Raji (cell line): Measurements from ENCODE around the gene ARHGAP22.

Experiments used
- POLR2A ChIP-seq: IDR thresholded peaks from 2 replicates; pipeline ENCODE4 v1.6.1; 2011; ENCODE audit warnings: low read depth, low read length, control low read depth; ENCODE audit not compliant: insufficient read depth

Gene ARHGAP22

DNA sequence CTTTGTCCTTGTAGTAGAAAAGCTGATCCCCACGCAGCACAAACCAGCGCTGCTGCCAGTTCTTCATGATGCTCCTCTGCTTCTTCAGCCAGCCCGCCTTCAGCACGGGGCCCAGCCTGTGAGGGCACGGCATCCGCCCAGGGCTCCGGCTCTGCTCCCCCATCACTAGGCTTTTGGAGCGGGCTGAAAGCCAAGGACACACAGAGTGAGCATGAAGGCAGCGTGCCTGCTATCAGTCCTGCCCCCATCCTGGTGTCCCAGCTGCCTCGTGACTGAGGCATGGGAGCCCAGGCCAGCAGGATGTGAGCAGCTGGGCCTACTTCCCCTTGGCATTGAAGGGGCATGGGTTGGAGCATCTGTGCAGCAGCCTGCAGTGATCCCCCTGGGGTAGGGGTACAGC is 21.9 kb downstream of the ARHGAP22 start:
- TF ChIP-seq POLR2A, result no peak

GRCh38 chr10:48580236-48580635 is 24.6 kb downstream of the ARHGAP22 start:
- TF ChIP-seq POLR2A, result no peak

DNA sequence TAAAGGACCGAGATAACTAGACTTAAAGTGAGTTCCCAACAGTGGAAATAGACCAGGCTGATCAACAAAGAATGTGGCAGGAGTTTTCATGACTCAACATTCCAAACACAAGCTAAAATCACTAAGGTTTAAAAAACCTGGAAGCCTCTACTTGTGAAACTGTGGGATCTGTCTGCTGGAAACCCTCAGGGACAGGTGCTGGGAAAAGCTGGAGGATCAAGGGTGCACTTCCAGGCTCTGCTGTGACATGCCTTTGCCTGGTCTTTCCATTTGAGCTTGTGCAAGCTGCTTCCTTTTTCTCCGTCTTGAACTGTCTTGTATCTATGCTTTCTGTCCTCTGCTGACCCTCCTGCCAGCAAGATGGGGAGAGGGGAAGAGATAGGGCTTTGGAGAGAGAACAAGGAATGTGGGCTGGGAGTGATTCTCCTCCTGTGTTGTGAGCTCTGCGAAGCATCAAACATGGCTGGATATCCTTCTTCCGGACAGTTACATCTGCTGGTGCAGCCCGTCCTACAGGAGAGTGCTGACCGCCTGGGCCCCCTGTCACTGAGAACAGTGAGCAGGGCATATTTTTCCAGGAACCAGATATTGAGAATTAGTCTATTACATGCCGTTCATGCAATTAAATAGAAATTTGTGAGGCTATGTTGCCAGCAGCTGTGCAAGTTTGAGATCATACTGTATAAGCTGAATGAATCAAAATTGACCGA is 25.5 kb downstream of the ARHGAP22 start:
- no peak for TF ChIP-seq POLR2A

DNA sequence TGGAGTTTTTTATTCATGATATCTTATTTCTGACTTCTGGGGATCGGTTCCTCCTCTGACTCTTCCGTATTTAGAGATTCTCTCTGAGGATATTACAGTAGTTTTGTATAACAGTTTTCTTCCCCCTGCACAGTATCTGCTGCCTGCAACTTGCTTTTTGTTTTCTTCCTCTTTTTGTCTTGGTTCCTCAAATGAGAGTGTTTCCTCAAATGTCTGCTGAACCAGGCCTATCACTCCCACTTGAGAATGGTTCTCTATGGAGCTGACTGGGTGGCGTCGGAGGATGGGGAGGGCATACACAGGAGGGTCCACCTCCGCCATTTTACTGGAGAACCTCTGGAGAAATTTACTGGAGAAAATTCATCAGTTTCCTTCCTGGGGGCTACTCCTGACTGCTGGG is 27.7 kb downstream of the ARHGAP22 start:
- TF ChIP-seq POLR2A, result no peak

DNA sequence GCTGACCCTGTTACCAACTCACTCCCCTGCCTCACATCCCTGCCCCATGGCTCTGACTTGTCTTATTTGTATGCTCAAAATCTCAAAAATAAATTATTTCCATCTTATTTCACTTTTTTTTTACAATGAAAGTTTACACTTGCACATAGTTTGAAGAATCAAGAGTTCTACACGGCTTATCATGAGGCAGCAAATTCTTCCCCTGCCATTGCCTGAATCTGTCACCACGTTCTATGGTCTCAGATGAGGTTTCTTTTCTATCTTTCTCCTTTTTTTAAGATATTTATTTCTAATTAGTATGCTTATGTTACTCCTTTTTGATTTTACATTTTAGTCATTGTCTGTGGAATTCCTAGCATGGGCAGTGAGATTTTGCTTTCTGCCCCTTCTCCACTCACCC is 28.4 kb downstream of the ARHGAP22 start:
- no peak for TF ChIP-seq POLR2A

DNA sequence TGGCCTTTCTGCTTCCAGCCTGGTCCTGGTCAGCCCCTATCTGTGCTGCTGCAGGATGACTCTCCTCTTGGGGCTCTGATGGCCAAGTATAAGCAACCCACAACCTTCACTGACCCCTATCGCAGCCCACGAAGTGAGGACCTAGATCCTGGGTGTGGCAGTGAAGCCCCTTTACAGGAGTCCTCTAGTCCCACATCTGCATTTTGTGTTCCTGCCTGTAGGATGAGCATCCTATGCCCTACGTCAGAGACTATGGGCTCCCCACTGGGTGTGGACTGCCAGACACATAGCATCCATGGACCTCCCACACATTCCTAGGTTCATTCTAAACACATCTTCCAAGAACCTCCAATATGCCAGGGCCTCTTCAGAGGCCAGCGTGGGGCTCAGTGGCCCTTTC is 29.0 kb downstream of the ARHGAP22 start:
- TF ChIP-seq POLR2A, result no peak

- TF ChIP-seq POLR2A, result 0 out of 2 replicates have a peak, but pooled peaks have one; percentile 3
Measured at GRCh38 chr10:48574817-48575380, 30.0 kb downstream of the ARHGAP22 start.

GRCh38 chr10:48574322-48574796 is 30.5 kb downstream of the ARHGAP22 start:
- TF ChIP-seq POLR2A, result 0 out of 2 replicates have a peak, but pooled peaks have one; percentile 3

GRCh38 chr10:48573045-48573444 is 31.8 kb downstream of the ARHGAP22 start:
- no peak for TF ChIP-seq POLR2A

DNA sequence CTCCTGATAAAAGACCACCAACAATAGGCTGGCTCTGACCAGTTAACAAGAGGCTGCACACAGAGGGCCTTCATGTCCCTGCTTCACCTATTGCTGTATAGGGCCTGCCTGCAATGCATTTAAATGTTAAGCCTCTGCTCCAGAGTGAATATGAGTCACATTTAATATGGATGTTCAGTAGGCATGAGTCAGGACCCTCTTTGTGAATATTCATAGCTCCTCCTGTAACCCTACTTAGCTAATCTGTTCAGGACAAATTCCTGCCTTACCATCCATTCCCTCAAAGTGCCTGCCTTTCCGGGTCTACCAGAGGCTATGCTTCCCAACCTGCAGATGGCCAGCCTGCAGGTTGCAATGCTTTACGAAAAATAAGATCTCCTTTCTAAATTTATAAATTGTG is 32.5 kb downstream of the ARHGAP22 start:
- TF ChIP-seq POLR2A, result no peak

DNA sequence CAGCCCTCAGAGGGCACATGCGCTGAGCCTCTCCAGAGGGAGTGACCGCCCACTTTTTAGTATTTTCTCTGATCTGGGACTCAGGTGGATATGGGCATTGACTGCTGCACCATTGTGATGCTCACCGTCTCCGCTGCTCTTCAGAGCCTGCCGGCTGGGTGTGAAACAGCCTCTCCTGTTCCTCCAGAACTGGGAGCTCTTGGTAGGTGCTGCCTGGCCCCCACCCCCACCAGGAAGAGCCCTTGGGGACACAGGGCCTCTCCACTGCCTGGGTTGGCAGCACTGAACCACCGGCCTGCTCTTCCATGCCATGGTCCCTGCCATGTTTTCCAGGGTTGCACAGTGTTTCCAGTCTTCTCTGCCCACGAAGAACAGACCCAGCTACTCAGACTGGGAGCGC is 36.3 kb downstream of the ARHGAP22 start:
- TF ChIP-seq POLR2A, result no peak

DNA sequence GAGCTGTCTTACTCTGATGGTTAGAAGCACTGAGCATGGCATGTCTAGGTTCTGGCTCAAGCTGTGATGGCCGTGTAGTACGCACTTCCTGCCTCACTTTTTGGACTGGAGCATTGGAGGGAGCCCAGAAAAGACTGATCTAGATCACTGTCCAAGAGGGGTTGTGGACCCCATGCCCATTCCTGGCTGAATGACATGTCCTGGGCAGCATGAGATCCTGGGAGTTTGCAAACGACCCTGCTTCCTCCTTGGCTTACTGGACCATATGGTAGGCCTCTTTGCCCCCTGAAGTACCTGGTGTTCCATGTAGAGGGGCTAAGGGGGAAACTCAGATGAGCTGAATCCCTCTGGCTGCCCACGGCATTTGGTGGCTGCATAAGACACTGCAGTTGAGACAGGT is 36.7 kb downstream of the ARHGAP22 start:
- TF ChIP-seq POLR2A, result no peak

DNA sequence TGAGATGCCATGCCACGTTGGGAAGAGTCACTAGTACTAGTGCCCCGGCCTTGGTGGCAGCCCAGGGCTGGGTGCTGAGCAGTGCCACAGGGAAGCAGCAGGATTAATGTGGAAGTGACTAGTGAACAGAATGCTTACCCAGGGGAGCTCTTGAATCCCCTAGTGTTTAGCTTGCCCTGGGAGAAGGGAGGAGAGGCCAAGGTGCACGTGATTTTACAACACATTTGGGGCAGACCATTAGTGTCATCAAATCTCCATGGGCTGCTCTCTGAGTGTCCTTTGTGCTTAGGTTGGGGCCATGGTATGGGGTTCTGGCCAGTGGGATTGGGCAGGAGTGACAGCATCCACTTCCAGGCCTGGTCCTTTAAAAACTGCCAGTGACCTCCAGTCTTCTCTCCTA is 37.5 kb downstream of the ARHGAP22 start:
- no peak for TF ChIP-seq POLR2A

DNA sequence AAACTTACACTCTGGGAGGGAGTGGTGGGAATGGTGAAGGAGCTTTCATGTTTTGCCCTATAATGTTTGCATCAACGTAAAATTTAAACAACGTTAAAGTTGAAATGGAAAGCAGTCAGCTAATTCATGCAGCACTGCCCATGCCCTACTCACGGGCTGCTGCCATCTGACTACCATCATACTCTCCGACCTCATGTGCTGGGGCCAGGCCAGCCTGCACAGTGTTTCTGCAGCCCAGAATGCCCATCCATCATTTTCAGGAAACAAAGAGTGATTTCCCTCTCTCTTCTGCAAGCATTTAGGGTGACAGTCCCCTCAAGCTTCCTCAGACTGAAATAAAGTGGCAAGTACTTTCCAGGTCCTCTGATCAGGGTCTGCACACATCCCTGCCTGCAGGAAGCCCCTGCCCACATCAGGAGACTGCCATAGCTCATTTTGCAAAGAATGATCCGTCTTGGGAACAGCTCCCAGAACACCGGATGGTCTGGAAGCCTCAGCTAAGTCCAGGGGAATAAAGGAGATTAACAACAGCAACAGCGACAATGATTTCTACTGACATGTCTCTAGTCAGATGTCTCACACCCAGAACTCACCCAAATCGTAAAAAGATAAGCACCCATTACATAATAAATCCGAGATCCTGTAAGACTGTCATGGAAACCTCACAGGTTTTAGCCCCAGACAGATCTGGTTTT is 40.3 kb downstream of the ARHGAP22 start:
- TF ChIP-seq POLR2A, result no peak

DNA sequence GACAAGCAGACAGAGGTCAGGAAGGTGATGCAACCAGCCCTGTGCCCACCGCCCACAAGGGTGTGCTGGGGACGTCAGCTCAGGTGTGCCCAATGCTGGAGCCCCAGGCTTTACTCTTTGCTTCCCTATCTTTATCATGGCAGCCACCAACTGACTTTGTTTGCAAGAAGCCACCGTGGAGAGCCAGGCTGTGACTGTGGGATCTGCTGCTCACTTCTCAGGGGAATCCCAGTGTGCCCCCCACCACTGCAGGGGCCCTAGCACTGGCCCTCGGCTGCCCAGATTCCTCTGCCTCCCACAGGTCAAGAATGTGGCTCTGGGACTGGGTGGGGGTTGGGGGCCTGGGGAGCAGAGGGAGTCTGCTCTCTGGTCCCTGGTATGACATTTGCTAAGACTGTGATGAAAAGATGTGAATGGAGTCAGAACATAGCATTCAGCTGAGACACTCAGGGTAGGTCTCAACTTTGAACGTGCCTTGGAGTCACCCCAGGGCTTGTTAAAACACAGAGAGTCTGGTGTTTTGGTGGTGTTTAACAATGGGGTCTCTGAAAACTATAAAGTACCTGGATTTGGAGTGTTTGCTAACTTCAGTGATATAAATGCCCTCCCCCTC is 47.3 kb downstream of the ARHGAP22 start:
- TF ChIP-seq POLR2A, result no peak

DNA sequence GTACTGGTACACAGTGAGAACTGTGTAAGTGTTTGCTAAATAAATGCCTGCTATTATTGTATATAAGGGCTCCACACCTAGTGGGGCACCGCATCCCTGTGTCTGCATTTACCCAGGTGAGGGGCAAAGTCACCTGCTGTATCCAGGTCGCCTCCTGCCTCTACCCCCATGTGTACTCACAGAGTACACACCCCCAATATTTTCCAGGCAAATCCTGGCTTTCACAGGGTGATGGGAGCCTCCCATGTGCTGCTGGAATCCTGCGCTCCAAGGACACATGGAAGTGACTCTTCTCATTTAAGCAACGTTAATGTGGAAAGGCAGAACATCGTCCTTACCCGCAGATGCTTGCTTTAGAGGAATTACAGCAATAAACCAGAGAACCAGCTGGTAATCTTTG is 48.2 kb downstream of the ARHGAP22 start:
- no peak for TF ChIP-seq POLR2A
